Bronchial epithelial cell (primary cell): ENCODE measurements around the gene CDCA3. TPM values are rescaled to one million over a fixed set of nuclear protein-coding genes. Genes with fewer than 3 reads are reported as not detected.
A peak's percentile ranks its signal among the peaks of the same experiment; 100 is the strongest.

Experiments
- DNase-seq: peaks from one replicate; pipeline ENCODE4 v3.0.0-alpha.2; 2010; ENCODE audit warnings: low read depth
- FAIRE-seq: peaks from 2 replicates; lab custom pipeline; 2011; peaks lifted over from hg19 to GRCh38; lab: Jason Lieb, UNC
- H3K27me3 ChIP-seq: 2 replicates; pipeline ENCODE4 v1.5.1; 2011; ENCODE audit warnings: low read length; ENCODE audit not compliant: control insufficient read depth, insufficient read depth
- H3K36me3 ChIP-seq: 2 replicates; pipeline ENCODE4 v1.5.1; 2011; ENCODE audit warnings: low read length; ENCODE audit not compliant: control insufficient read depth, insufficient read depth
- H3K4me3 ChIP-seq: 2 replicates; pipeline ENCODE4 v1.5.1; 2011; ENCODE audit warnings: mild to moderate bottlenecking, low read depth, low read length, control low read depth
- CTCF ChIP-seq: IDR thresholded peaks from 2 replicates; pipeline ENCODE4 v1.5.1; 2011; ENCODE audit warnings: mild to moderate bottlenecking, moderate library complexity, low read length, control low read depth, inconsistent platforms; ENCODE audit not compliant: insufficient read depth, severe bottlenecking
- total RNA-seq: library from RNA; depleted of rRNA; stranded (reverse); fragments of >200 nt; gene quantifications from 2 replicates; pipeline ENCODE4 v1.2.1, GENCODE V29; 2014

The CDCA3 gene
- total RNA-seq, 1 donor from 2014 or later, result 0.26 TPM

GRCh38 chr12:6829536-6830220 is 21.4 kb downstream of the CDCA3 start:
- H3K27me3 ChIP-seq, result no peaks in the 10 kb centered on the region
- H3K36me3 ChIP-seq, result peaks cover 2% of the 10 kb centered on the region
- H3K4me3 ChIP-seq, result peak overlapping the region; percentile 46
- DNase-seq, result peak; percentile 30
- FAIRE-seq, result no peak
- TF ChIP-seq CTCF, result peak; percentile 35

GRCh38 chr12:6828781-6829535 is 22.1 kb downstream of the CDCA3 start:
- DNase-seq (no peak), FAIRE-seq (no peak)
- Histone ChIP-seq H3K36me3 (peaks cover 2% of the 10 kb centered on the region), H3K4me3 (peak overlapping the region; percentile 46), H3K27me3 (peaks cover under 1% of the 10 kb centered on the region)
- TF ChIP-seq CTCF, result no peak

GRCh38 chr12:6827982-6828780 is 22.9 kb downstream of the CDCA3 start, which contains the start of gene P3H3:
Gene P3H3 (plus strand): TSS chr12:6828407. CDS start chr12:6828441, 34 bp downstream.
- no peak for FAIRE-seq
- peak within 1 kb of the TSS; percentile 46 for H3K4me3 ChIP-seq
- TF ChIP-seq CTCF, result no peak
- H3K27me3 ChIP-seq, result peaks cover 3% of the 10 kb centered on the region
- H3K36me3 ChIP-seq, result peaks cover 2% of the 10 kb centered on the region
- peak; percentile 19 for DNase-seq

GRCh38 chr12:6827437-6827911 is 23.6 kb downstream of the CDCA3 start:
- no peak for TF ChIP-seq CTCF
- peak; percentile 56 for DNase-seq
- H3K27me3 ChIP-seq, result peaks cover 8% of the 10 kb centered on the region
- peak; percentile 79 for FAIRE-seq
- peaks cover 2% of the 10 kb centered on the region for H3K36me3 ChIP-seq
- H3K4me3 ChIP-seq, result no peak overlapping the region

GRCh38 chr12:6826734-6827436 is 24.2 kb downstream of the CDCA3 start:
- H3K27me3 ChIP-seq, result peaks cover 14% of the 10 kb centered on the region
- peaks cover 2% of the 10 kb centered on the region for H3K36me3 ChIP-seq
- H3K4me3 ChIP-seq, result no peak overlapping the region
- TF ChIP-seq CTCF, result no peak
- DNase-seq (no peak), FAIRE-seq (no peak)
